OCI-LY3 (cell line): ENCODE measurements around the gene RHOH.

Experiments
- H2AFZ ChIP-seq: fragments of 200-600, 300-600 bp; shearing (Covaris generic); 2 replicates; pipeline ENCODE4 v1.6.0; 2014; ENCODE audit warnings: antibody characterized with exemption, low read depth, low read length
- H3K27ac ChIP-seq: fragments of 200-600, 300-600 bp; sonication (generic); 2 replicates; pipeline ENCODE4 v1.5.1; 2014; ENCODE audit warnings: mild to moderate bottlenecking, low read length, moderate library complexity, mixed read lengths
- H3K27me3 ChIP-seq: fragments of 200-600, 300-600 bp; sonication (generic); 2 replicates; pipeline ENCODE4 v1.6.1; 2014; ENCODE audit warnings: low read depth, low read length, mixed read lengths
- H3K36me3 ChIP-seq: fragments of 200-600, 300-600 bp; sonication (generic); replicated peaks from 2 replicates; pipeline ENCODE3; 2014; ENCODE audit warnings: low read depth, low read length, mixed read lengths
- H3K4me1 ChIP-seq: fragments of 300-600, 200-600 bp; sonication (generic); 2 replicates; pipeline ENCODE4 v1.6.1; 2014; ENCODE audit warnings: low read length, mixed read lengths
- H3K4me2 ChIP-seq: fragments of 200-600, 300-600 bp; sonication (generic); 2 replicates; pipeline ENCODE4 v1.6.1; 2014; ENCODE audit warnings: low read length, mixed read lengths
- H3K4me3 ChIP-seq: fragments of 300-600, 200-600 bp; sonication (generic); 2 replicates; pipeline ENCODE4 v1.5.1; 2014; ENCODE audit warnings: antibody characterized with exemption, mild to moderate bottlenecking, low read length, moderate library complexity
- H3K79me2 ChIP-seq: fragments of 300-600, 200-600 bp; shearing (Covaris generic); 2 replicates; pipeline ENCODE4 v1.6.1; 2014; ENCODE audit warnings: mild to moderate bottlenecking, low read length, mixed read lengths
- H3K9ac ChIP-seq: fragments of 300-600, 200-600 bp; shearing (Covaris generic); 2 replicates; pipeline ENCODE4 v1.6.0; 2014; ENCODE audit warnings: mild to moderate bottlenecking, low read length, moderate library complexity
- H3K9me3 ChIP-seq: fragments of 200-600, 300-600 bp; shearing (Covaris generic); 2 replicates; pipeline ENCODE4 v1.6.1; 2014; ENCODE audit warnings: low read length, mixed read lengths; ENCODE audit not compliant: insufficient read depth
- H4K20me1 ChIP-seq: fragments of 200-600, 300-600 bp; sonication (generic); 2 replicates; pipeline ENCODE4 v1.6.1; 2016; ENCODE audit warnings: low read length, mixed read lengths; ENCODE audit not compliant: insufficient read depth
- EZH2phosphoT487 ChIP-seq: fragments of 200-600 bp; shearing (Covaris generic); IDR thresholded peaks from 2 replicates; pipeline ENCODE4 v1.6.1; 2018; ENCODE audit warnings: antibody characterized with exemption, mixed run types, low read depth
- TF ChIP-seq, protein P1 (sequence below): fragments of 200-600, 300-600 bp; sonication (generic); IDR thresholded peaks from 2 replicates; pipeline ENCODE4 v1.5.1; 2014; ENCODE audit warnings: antibody characterized with exemption, low read length, low read depth

RHOH gene

DNA sequence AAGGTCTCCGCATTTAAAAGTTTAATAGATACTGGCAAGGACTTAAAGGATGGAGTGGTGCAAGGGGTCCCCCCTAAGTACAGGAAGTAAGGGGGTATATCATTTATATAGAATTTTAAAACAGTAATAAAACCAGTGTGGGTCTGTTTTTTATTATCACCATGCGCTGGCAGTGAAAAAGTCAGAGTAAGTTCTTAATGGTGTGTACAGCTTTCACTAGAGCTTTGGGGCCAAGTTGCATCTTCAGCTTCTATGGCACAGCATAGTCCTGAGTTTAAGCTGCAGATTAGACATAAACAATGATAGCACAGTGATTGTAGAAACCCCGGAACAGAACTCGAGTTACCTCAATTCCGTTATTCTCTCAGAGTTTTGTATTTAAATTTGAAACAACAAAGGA lies 27.6 kb downstream of the RHOH start:
- H3K4me1 ChIP-seq, result peaks cover 58% of the 10 kb centered on the region
- peaks cover 92% of the 10 kb centered on the region for H4K20me1 ChIP-seq
- peaks cover 63% of the 10 kb centered on the region for H3K36me3 ChIP-seq
- TF ChIP-seq EZH2phosphoT487, result no peak
- TF ChIP-seq, protein P1, sequence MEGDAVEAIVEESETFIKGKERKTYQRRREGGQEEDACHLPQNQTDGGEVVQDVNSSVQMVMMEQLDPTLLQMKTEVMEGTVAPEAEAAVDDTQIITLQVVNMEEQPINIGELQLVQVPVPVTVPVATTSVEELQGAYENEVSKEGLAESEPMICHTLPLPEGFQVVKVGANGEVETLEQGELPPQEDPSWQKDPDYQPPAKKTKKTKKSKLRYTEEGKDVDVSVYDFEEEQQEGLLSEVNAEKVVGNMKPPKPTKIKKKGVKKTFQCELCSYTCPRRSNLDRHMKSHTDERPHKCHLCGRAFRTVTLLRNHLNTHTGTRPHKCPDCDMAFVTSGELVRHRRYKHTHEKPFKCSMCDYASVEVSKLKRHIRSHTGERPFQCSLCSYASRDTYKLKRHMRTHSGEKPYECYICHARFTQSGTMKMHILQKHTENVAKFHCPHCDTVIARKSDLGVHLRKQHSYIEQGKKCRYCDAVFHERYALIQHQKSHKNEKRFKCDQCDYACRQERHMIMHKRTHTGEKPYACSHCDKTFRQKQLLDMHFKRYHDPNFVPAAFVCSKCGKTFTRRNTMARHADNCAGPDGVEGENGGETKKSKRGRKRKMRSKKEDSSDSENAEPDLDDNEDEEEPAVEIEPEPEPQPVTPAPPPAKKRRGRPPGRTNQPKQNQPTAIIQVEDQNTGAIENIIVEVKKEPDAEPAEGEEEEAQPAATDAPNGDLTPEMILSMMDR, result no peak
- H3K27ac ChIP-seq, result no peak overlapping the region
- H3K9ac ChIP-seq, result no peak overlapping the region
- no peaks in the 10 kb centered on the region for H3K27me3 ChIP-seq
- H3K4me2 ChIP-seq, result no peak overlapping the region
- H3K79me2 ChIP-seq, result peaks cover 100% of the 10 kb centered on the region
- no peak overlapping the region for H3K4me3 ChIP-seq
- no peak overlapping the region for H2AFZ ChIP-seq
- H3K9me3 ChIP-seq, result peaks cover 6% of the 10 kb centered on the region; the same call in 1 of the 2 replicates

DNA sequence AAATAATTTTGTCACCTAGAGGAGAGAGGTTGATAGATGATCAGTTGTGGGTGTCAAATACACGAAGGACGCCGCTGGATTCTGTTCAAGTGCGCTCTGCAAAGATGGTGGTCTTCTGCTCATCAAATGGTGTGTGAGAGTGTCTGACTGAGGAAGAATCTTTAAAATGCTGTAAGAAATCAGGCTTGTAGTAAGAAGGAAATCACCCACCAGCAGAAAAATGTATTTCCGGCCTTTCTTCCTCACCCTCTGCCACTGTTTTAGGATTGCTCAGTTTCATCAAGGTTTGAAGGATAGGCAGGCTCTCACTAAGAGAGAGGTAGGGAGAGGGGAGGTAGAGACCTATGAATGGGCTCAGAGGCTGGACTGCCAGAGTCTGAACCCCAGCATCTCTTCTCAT lies 28.7 kb downstream of the RHOH start:
- Histone ChIP-seq H3K27me3 (no peaks in the 10 kb centered on the region), H3K79me2 (peaks cover 100% of the 10 kb centered on the region), H3K9ac (no peak overlapping the region), H2AFZ (no peak overlapping the region), H3K27ac (peak overlapping the region; percentile 36; the same call in 1 of the 2 replicates), H4K20me1 (peaks cover 92% of the 10 kb centered on the region), H3K4me1 (peaks cover 68% of the 10 kb centered on the region), H3K9me3 (peaks cover 6% of the 10 kb centered on the region; the same call in 1 of the 2 replicates), H3K4me3 (no peak overlapping the region), H3K36me3 (peaks cover 56% of the 10 kb centered on the region), H3K4me2 (peak overlapping the region; percentile 16; the same call in 1 of the 2 replicates)
- TF ChIP-seq EZH2phosphoT487, result no peak

DNA sequence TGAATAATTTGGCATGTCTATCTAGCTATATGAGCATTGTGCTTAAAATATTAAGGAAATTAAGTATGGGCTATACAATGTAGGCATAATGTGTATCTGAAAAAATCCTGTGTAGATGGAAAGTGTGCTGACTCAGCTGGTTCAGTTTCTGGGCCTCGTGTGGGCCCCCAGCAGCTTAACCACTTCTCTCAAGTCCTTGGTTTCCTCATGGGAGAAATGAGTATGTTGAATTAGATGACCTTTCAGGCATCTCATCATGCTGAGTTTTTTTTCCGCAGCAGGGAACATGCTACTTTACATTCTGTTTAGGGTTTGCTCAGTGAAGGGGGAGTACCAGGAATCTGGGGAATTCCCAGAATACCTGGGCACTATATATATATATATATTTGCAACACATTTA lies 30.5 kb downstream of the RHOH start:
- Histone ChIP-seq H3K27ac (peak overlapping the region; percentile 92), H3K9me3 (no peaks in the 10 kb centered on the region), H2AFZ (no peak overlapping the region), H3K36me3 (peaks cover 57% of the 10 kb centered on the region), H3K27me3 (no peaks in the 10 kb centered on the region), H3K9ac (peak overlapping the region; percentile 27; the same call in 1 of the 2 replicates), H4K20me1 (peaks cover 93% of the 10 kb centered on the region), H3K4me1 (peaks cover 79% of the 10 kb centered on the region), H3K4me2 (peak overlapping the region; percentile 81), H3K79me2 (peaks cover 100% of the 10 kb centered on the region), H3K4me3 (peak overlapping the region; percentile 33; the same call in 1 of the 2 replicates)
- TF ChIP-seq, protein P1, result no peak
- no peak for TF ChIP-seq EZH2phosphoT487

GRCh38 chr4:40228497-40229365 lies 31.9 kb downstream of the RHOH start:
- Histone ChIP-seq H3K4me1 (peaks cover 85% of the 10 kb centered on the region), H3K79me2 (peaks cover 100% of the 10 kb centered on the region), H3K4me2 (peak overlapping the region; percentile 81), H3K9ac (peak overlapping the region; percentile 48; the same call in 1 of the 2 replicates), H4K20me1 (peaks cover 94% of the 10 kb centered on the region), H3K4me3 (peak overlapping the region; percentile 55), H3K27me3 (no peaks in the 10 kb centered on the region), H3K9me3 (no peaks in the 10 kb centered on the region), H2AFZ (no peak overlapping the region), H3K27ac (peak overlapping the region; percentile 92), H3K36me3 (peaks cover 56% of the 10 kb centered on the region)
- no peak for TF ChIP-seq EZH2phosphoT487
- TF ChIP-seq, protein P1, result peak; percentile 53
